ENCODE data around the gene IL1RAP. TPM values are rescaled to one million over a fixed set of nuclear protein-coding genes. Genes with fewer than 3 reads are reported as not detected.
A peak's percentile ranks its signal among the peaks of the same experiment; 100 is the strongest.

Gene IL1RAP
- total RNA-seq, 1 donor from 2014 or later = 35.4 TPM

GRCh38 chr3:190542846-190543245 lies 29.0 kb downstream of the IL1RAP start:
- DNase-seq (ENCODE audit: low spot score) = no peak

DNA sequence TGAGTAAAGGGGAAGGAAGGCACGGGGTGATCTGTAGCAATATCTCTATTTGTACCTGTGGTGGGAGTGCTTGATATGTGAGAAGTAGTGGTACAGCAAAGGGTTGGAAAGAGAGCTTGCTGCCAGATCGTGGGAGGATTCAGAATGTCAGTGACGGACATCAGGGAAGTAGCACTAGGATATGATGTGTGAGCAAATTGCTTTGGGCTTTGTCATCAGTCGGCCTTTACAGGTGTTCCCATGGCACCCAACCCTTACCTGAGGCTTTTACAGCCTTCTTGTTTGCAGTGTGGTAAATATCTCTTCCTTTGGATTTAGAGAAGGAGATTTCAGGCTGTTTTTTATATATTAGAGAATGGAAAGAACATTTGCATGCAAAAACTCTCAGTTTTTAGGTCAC lies 29.8 kb downstream of the IL1RAP start:
- DNase-seq (ENCODE audit: low spot score) = no peak

- no peak for DNase-seq (ENCODE audit: low spot score)
Measured at GRCh38 chr3:190545191-190545590, 31.3 kb downstream of the IL1RAP start.

DNA sequence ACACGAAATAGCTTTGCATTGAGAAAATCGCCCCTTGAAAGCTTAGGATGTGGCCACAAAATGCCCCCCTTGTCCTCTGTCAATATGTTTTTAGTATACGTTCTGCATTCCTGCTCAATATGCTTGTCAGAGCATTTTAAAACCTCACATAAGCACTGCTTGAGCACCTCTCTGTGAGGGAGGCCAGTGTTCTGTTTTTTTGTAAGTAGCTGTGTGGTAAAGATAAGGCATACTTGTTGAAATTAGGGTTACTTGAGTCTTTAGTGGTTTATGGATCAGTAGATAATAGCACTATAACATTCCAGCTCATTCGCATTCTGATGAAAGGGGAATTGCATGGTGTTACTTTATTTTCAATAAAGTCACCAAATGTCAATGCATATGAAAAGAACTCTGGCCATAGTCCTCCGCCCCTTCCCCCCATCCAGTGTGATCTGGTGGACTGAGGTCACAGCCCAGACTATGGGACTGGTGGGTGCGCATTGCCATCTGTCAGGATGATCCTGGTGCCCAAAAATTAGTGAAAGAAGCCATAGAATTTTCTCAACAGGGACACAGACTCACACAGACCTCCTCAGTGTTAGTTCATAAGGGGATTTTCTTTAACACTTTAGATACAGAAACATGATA lies 33.1 kb downstream of the IL1RAP start:
- no peak for DNase-seq (ENCODE audit: low spot score)

DNA sequence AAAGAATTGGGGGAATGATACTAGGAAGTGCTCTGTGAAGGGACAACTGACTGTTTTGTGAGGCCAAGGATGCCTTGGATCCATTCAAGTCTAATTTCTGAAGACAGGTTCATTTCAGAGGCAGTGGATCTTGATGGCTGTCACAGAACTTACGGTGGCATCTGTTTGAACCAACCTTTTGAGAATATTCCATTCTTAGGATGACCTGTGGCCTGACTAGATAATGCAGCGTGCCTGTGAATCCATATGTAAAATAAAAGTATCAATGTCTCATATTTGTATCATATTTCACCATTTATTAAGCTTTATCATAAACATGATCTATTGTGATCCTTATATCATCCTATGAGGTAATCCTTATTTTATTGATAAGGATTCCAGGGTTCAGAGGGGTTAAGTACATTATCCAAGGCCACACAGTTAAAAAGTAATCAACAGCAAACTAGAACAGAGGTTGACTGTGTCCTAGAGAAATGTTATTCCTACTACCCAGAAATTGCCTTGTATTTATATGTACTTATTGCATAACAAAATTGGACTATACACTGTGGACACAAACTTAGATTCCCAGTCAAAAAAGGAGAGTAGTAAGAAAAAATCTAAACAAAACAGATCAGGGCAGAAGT lies 34.3 kb downstream of the IL1RAP start:
- no peak for DNase-seq (ENCODE audit: low spot score)

- DNase-seq (ENCODE audit: low spot score) = no peak
Measured at GRCh38 chr3:190552021-190552420, 38.1 kb downstream of the IL1RAP start.

DNA sequence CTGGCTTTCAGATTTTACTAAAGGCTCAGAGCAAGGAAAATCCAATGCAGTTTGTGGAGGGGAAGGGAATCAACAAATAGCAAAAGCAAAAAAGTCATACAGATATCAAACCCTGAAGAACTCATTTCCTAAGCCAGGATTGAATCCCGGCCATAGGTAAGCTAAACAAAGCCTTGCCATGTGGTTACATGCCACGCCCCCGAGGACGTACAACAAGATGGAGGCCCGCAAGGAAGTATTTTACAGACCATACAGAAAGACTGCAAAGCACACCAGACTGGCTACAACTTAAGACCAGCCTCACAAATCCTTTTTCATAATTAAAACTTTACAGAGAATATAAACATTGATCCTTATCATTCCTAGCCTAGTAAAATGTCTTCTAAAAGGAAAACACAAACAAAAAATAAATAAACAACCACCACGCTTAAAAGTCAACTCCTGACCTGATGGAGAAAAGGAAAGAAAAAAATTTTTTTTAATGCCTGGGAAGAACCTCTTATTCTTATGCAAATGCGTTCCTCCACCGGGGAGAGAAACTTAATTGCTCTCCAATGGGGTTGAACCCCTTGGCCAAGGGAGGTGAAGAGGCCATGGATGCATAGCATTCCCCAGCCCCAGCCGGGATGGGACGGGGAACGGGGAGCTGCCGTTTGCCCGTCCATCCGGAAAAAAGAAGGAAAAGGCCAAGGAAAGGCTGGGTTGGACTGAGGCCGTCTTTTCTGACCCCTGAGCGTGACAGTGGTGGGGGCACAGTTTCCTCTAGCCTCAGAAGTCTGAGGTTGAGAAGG lies 39.3 kb downstream of the IL1RAP start:
- DNase-seq (ENCODE audit: low spot score) = no peak

DNA sequence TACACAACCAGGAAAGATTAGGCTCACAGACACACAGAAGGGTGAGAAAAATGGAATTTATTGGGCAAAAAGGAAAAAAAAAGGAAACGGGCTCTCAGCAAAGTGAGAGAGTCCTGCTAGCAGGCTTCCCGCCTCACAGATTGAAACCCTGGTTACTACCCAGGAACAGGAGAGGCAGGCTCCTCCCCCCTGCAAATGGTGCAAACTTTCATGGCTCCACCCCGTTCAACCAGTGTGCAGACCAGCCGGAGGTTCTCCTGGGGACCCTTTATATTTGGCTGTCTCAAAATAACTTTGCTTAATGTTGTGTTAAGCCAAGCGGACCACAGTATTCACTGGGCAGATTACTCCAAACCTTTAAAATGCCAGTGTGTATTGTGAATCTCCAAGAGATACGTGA lies 40.3 kb downstream of the IL1RAP start:
- no peak for DNase-seq (ENCODE audit: low spot score)

DNA sequence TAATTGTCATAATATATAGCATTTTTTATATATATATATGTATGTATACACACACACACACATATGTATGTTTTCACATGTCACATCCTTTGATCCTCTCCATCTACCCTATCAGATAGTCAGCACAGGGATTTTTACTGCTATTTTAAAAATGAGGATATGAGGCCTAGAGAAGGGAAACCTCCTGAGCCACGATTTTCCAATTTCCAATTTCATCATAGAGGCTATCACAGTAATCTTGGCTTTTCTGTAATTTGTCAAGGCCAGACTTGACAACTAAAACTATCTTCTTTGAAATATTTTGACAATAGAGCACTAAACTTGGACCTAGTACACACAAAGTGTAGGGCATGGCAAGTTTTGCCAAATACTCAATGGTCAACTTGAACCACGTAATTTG lies 42.5 kb downstream of the IL1RAP start:
- no peak for DNase-seq (ENCODE audit: low spot score)

GRCh38 chr3:190557296-190557695 lies 43.4 kb downstream of the IL1RAP start:
- no peak for DNase-seq (ENCODE audit: low spot score)

- no peak for DNase-seq (ENCODE audit: low spot score)
Measured at GRCh38 chr3:190558316-190558715, 44.4 kb downstream of the IL1RAP start.

DNA sequence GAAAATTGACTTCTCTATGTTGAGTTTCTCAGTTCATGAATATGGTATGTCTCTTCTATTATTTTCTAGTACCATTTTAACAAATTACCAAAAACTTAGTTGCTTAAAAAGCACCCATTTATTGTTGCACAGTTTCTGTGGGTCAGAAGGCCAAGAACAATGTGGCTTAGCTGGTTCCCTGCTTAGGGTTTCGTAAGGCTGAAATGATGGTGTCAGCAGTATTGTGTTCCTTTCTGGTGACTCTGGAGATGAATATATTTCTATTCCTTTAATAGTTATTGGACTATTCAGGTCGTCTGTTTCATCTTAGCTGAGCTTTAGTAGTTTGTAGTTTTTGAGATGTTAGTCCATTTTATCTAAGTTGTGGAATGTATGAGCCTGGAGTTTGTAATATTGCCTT lies 44.9 kb downstream of the IL1RAP start:
- no peak for DNase-seq (ENCODE audit: low spot score)

GRCh38 chr3:190560013-190560895 lies 46.4 kb downstream of the IL1RAP start:
- peak; percentile 59 for DNase-seq (ENCODE audit: low spot score)

- DNase-seq (ENCODE audit: low spot score) = no peak
Measured at GRCh38 chr3:190562866-190563510, 49.1 kb downstream of the IL1RAP start.

- no peak for DNase-seq (ENCODE audit: low spot score)
Measured at GRCh38 chr3:190564175-190564574, 50.3 kb downstream of the IL1RAP start.

DNA sequence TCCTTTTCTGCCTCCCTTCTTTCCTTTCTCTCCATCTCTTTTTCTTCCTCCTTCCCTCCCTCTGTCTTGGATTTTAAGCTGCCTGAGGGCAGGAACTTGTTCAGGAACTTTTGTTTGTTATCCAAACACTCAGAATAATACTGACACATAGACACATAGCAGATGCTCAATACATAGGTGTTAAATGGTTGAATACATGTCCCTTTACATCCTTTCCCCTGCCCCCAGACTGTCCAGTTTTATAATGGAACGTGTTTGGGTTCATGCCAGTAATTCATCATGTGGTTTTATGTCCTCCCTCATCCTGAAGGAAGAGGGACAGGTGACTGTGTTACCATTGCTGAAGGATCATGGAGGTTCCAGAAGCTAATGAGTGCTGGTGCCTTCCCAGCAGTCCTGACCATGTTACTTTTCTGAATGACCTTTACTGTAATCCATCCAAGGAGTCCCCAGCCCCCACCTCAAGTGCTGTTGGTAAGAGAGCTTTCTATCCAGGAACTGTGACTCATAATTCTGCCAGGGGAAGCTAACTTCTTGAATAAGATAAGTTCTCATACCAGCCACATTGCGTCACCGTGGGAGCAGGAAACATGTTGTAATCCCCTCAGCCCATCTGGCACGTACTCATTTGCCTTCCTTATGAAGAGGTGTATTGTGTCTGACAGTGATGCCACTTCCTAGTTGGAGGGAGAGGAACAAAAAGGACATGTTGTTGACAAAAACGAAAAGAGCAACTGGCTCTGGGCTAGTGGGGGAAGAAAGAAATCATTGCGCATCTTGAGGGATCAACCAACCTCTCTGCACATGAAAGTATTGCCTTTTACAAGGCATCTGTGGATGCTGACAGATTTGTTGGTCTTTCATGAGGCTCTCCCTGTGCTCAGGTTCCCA lies 52.4 kb downstream of the IL1RAP start:
- peak; percentile 93 for DNase-seq (ENCODE audit: low spot score)

- DNase-seq (ENCODE audit: low spot score) = no peak
Measured at GRCh38 chr3:190568036-190568435, 54.2 kb downstream of the IL1RAP start.

GRCh38 chr3:190574473-190574872 lies 60.6 kb downstream of the IL1RAP start:
- DNase-seq (ENCODE audit: low spot score) = no peak

GRCh38 chr3:190575437-190576185 lies 61.7 kb downstream of the IL1RAP start:
- no peak for DNase-seq (ENCODE audit: low spot score)

- DNase-seq (ENCODE audit: low spot score) = no peak
Measured at GRCh38 chr3:190577225-190577624, 63.3 kb downstream of the IL1RAP start.

Measured in mucosa of gallbladder (tissue), 1 donor.